HG02885 (cell line): Measurements from ENCODE around the gene STRADB.
"Not testable (repeated sequence)": the region's sequence is repeated elsewhere in the genome, so short reads cannot be mapped to it uniquely, and the experiment has no call there.

Experiments
- ATAC-seq: cut with Tn5 transposase; IDR thresholded peaks from one replicate; pipeline ENCODE4 v1.9.1; 2021; ENCODE audit warnings: mild to moderate bottlenecking; ENCODE audit not compliant: unreplicated experiment, poor library complexity

Gene STRADB

GRCh38 chr2:201464547-201464946, 13.0 kb downstream of the STRADB start:
- ATAC-seq = no peak

- ATAC-seq = no peak
These were observed 14.0 kb downstream of the STRADB start for GRCh38 chr2:201465524-201465971.

- ATAC-seq = no peak
These were observed 14.6 kb downstream of the STRADB start for GRCh38 chr2:201466050-201466675.

- ATAC-seq = no peak
These were observed 16.1 kb downstream of the STRADB start for GRCh38 chr2:201467666-201468065.

- ATAC-seq = no peak
These were observed 19.5 kb downstream of the STRADB start for GRCh38 chr2:201470821-201471731.

GRCh38 chr2:201471732-201472393, 20.3 kb downstream of the STRADB start:
- no peak for ATAC-seq

- ATAC-seq = no peak
These were observed 20.9 kb downstream of the STRADB start for GRCh38 chr2:201472411-201472810.

GRCh38 chr2:201482543-201482942, 31.0 kb downstream of the STRADB start:
- no peak for ATAC-seq

- ATAC-seq = no peak
These were observed 31.8 kb downstream of the STRADB start for GRCh38 chr2:201483342-201483741.

- not testable (repeated sequence) for ATAC-seq
These were observed 32.2 kb downstream of the STRADB start for GRCh38 chr2:201483758-201484157.

GRCh38 chr2:201484805-201485204, 33.3 kb downstream of the STRADB start:
- ATAC-seq = no peak

GRCh38 chr2:201490291-201490690, 38.8 kb downstream of the STRADB start:
- ATAC-seq = no peak

- no peak for ATAC-seq
These were observed 45.2 kb downstream of the STRADB start for GRCh38 chr2:201496785-201497184.

- ATAC-seq = no peak
These were observed 49.0 kb downstream of the STRADB start for GRCh38 chr2:201500534-201500933.

- no peak for ATAC-seq
These were observed 51.2 kb downstream of the STRADB start for GRCh38 chr2:201502713-201503112.

GRCh38 chr2:201507725-201508124, 56.2 kb downstream of the STRADB start:
- ATAC-seq = no peak

- ATAC-seq = no peak
These were observed 61.7 kb downstream of the STRADB start for GRCh38 chr2:201513271-201513670.

GRCh38 chr2:201515573-201516246, 64.2 kb downstream of the STRADB start:
- no peak for ATAC-seq

GRCh38 chr2:201517094-201517493, 65.6 kb downstream of the STRADB start:
- no peak for ATAC-seq

- ATAC-seq = no peak
These were observed 68.7 kb downstream of the STRADB start for GRCh38 chr2:201520201-201520600.
